Measurements from ENCODE around the gene PRMT9.

Gene PRMT9

GRCh38 chr4:147731580-147732517, 47.9 kb upstream of the PRMT9 start, which contains the start of gene ARHGAP10:
Gene ARHGAP10 (plus strand): TSS chr4:147732088. CDS start chr4:147732302, 214 bp downstream.
- peak within 1 kb of the TSS; percentile 97 for H3K27ac ChIP-seq (ENCODE audit: extremely low read depth, low read depth, low read length)
- H3K36me3 ChIP-seq (ENCODE audit: control insufficient read depth in 2 of 2, insufficient read depth in 1 of 2, low read length in 2 of 2), result no peaks in the 10 kb centered on the region
- TF ChIP-seq HOXD13 (CRISPR knock-in tag; IDR thresholded peaks at IDR 0.05; ENCODE audit: borderline replicate concordance), result no peak
- 0 out of 2 replicates have a peak, but pooled peaks have one; percentile 19 for TF ChIP-seq ZSCAN5A (tag by site-specific recombination; IDR thresholded peaks at IDR 0.05)
- TF ChIP-seq HIC1 (tag by site-specific recombination; IDR thresholded peaks at IDR 0.05), result peak; percentile 29; the same call in 1 of the 2 replicates
- TF ChIP-seq ZNF366 (tag by site-specific recombination; conservative IDR thresholded peaks at IDR 0.05), result peak; percentile 92
- peak; percentile 44; the same call in 1 of the 2 replicates for TF ChIP-seq KLF9 (tag by site-specific recombination; IDR thresholded peaks at IDR 0.05; ENCODE audit: low read depth)
- no peak for TF ChIP-seq ZBTB44 (tag by site-specific recombination; IDR thresholded peaks at IDR 0.05)
- peak; percentile 85 for TF ChIP-seq KLF17 (tag by site-specific recombination; IDR thresholded peaks at IDR 0.05)
- no peak for TF ChIP-seq ZNF140 (tag by site-specific recombination; IDR thresholded peaks at IDR 0.05)
- TF ChIP-seq ZNF10 (tag by site-specific recombination; IDR thresholded peaks at IDR 0.05), result no peak
- no peak for TF ChIP-seq ZNF221 (tag by site-specific recombination; IDR thresholded peaks at IDR 0.05; ENCODE audit: borderline replicate concordance)
- TF ChIP-seq PATZ1 (tag by site-specific recombination; IDR thresholded peaks at IDR 0.05), result peak; percentile 91
- TF ChIP-seq SP2 (tag by site-specific recombination; IDR thresholded peaks at IDR 0.05), result peak; percentile 81
- no peak for TF ChIP-seq ZNF48 (tag by site-specific recombination; IDR thresholded peaks at IDR 0.05)
- no peak for TF ChIP-seq ZNF654 (tag by site-specific recombination; IDR thresholded peaks at IDR 0.05; ENCODE audit: low read depth)
- no peak for TF ChIP-seq ZSCAN30 (tag by site-specific recombination; IDR thresholded peaks at IDR 0.05)
- no peak for TF ChIP-seq ZNF433 (tag by site-specific recombination; IDR thresholded peaks at IDR 0.05; ENCODE audit: low read depth)
- no peak for TF ChIP-seq OSR2 (tag by site-specific recombination; IDR thresholded peaks at IDR 0.05)
- TF ChIP-seq SP3 (tag by site-specific recombination; IDR thresholded peaks at IDR 0.05), result peak; percentile 57
- TF ChIP-seq ZNF501 (tag by site-specific recombination; IDR thresholded peaks at IDR 0.05), result peak; percentile 74; the same call in 1 of the 2 replicates
- TF ChIP-seq ZNF639 (tag by site-specific recombination; IDR thresholded peaks at IDR 0.05), result peak; percentile 48; the same call in 1 of the 2 replicates
- 0 out of 2 replicates have a peak, but pooled peaks have one; percentile 33 for TF ChIP-seq ZNF2 (tag by site-specific recombination; IDR thresholded peaks at IDR 0.05)
- peak; percentile 76 for TF ChIP-seq ZBTB10 (tag by site-specific recombination; IDR thresholded peaks at IDR 0.05)
- TF ChIP-seq TCF7L2 (IDR thresholded peaks at IDR 0.05; ENCODE audit: borderline replicate concordance, low read depth, low read length), result no peak

More at GRCh38 chr4:147731580-147732517, 47.9 kb upstream of the PRMT9 start, which contains the start of gene ARHGAP10:
- POLR2A ChIA-PET, result interaction anchor here (0.7 to 2.6 kb wide), 7 partner anchors 38 to 114 kb away, joined by 3 to 9 read pairs (median 3); partner anchors contain the start of gene TMEM184C
- H3K9me3 ChIP-seq (ENCODE audit: control insufficient read depth, insufficient read depth, low read depth, low read length), result no peaks in the 10 kb centered on the region
- peak within 1 kb of the TSS; percentile 58 for H3K4me3 ChIP-seq (ENCODE audit: low read depth, low read length)
- CTCF ChIA-PET, result interaction anchor here (0.5 to 3.0 kb wide), 10 partner anchors 34 to 414 kb away, joined by 3 to 10 read pairs (median 3); no protein-coding TSS in a partner anchor
- H3K4me1 ChIP-seq (ENCODE audit: control insufficient read depth, insufficient read depth, low read length), result peaks cover 16% of the 10 kb centered on the region
